ENCODE results near the gene OPTC. TPM values are rescaled to one million over a fixed set of nuclear protein-coding genes. Genes with fewer than 3 reads are reported as not detected.
A peak's percentile ranks its signal among the peaks of the same experiment; 100 is the strongest.
"Not testable (repeated sequence)": the region's sequence is repeated elsewhere in the genome, so short reads cannot be mapped to it uniquely, and the experiment has no call there.

Gene OPTC, protein sequence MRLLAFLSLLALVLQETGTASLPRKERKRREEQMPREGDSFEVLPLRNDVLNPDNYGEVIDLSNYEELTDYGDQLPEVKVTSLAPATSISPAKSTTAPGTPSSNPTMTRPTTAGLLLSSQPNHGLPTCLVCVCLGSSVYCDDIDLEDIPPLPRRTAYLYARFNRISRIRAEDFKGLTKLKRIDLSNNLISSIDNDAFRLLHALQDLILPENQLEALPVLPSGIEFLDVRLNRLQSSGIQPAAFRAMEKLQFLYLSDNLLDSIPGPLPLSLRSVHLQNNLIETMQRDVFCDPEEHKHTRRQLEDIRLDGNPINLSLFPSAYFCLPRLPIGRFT
- not detected in 2 replicates for total RNA-seq
- long read RNA-seq, result 0 reads

DNA sequence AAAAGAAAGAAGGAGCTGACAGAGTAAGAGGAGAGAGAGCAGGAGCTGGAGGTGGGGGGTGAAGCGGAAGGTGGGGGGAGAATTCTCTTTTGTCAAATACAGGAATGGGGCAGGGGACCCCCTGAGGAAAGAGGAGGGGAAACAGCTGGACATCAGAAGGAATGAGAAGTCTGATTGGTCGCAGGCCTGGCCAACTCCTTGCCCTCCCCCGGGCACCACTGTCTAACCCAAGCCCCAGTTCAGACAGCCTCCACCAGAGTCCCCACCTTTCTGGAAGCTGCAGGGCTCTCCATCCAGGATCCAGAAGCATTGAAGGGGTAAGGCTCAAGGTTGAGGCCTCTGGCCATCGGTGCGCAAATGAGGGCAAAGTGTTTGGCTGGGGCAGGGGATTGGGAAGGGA lies at the start of gene OPTC:
Gene OPTC, plus strand, starts transcription at position 253 of the 400 bp plus-strand sequence. CDS start 1,853 bp downstream, outside the sequence.
- DNase-seq (ENCODE audit: extremely low spot score, unreplicated experiment), result no peak
- H3K9me3 Mint-ChIP-seq (ENCODE audit: unreplicated experiment), result no peaks in the 10 kb centered on the region
- H3K27ac Mint-ChIP-seq (ENCODE audit: unreplicated experiment), result no peak within 1 kb of the TSS
- peaks cover 16% of the 10 kb centered on the region for H3K27me3 Mint-ChIP-seq (ENCODE audit: unreplicated experiment)
- no peaks in the 10 kb centered on the region for H3K4me1 Mint-ChIP-seq (ENCODE audit: unreplicated experiment)
- no peak within 1 kb of the TSS for H3K4me3 Mint-ChIP-seq (ENCODE audit: unreplicated experiment)
- TF ChIP-seq, protein P1, sequence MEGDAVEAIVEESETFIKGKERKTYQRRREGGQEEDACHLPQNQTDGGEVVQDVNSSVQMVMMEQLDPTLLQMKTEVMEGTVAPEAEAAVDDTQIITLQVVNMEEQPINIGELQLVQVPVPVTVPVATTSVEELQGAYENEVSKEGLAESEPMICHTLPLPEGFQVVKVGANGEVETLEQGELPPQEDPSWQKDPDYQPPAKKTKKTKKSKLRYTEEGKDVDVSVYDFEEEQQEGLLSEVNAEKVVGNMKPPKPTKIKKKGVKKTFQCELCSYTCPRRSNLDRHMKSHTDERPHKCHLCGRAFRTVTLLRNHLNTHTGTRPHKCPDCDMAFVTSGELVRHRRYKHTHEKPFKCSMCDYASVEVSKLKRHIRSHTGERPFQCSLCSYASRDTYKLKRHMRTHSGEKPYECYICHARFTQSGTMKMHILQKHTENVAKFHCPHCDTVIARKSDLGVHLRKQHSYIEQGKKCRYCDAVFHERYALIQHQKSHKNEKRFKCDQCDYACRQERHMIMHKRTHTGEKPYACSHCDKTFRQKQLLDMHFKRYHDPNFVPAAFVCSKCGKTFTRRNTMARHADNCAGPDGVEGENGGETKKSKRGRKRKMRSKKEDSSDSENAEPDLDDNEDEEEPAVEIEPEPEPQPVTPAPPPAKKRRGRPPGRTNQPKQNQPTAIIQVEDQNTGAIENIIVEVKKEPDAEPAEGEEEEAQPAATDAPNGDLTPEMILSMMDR (IDR thresholded peaks at IDR 0.05), result no peak
- no peaks in the 10 kb centered on the region for H3K36me3 Mint-ChIP-seq (ENCODE audit: unreplicated experiment)

DNA sequence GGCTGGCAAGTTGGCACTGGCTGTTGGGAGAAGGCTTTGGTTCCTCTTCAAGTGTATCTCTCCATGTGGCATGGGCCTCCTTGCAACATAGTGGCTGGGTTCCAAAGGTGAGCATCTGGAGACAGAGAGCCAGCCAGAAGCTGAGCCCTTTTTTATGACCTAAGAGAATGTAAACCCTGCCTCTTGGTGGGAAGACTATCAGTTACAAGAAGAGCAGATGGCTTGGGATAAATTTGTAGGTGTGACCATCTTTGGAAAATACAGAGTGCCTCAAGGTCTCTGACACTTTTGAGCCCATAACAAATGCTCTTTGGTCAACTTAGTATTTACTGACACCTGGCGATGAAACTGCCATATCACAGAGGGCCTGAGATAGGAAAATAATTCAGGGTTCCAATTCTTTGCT lies 49.8 kb upstream of the OPTC start:
- H3K4me3 Mint-ChIP-seq (ENCODE audit: unreplicated experiment), result no peak overlapping the region
- H3K36me3 Mint-ChIP-seq (ENCODE audit: unreplicated experiment), result no peaks in the 10 kb centered on the region
- H3K4me1 Mint-ChIP-seq (ENCODE audit: unreplicated experiment), result peaks cover 36% of the 10 kb centered on the region
- no peak for DNase-seq (ENCODE audit: extremely low spot score, unreplicated experiment)
- TF ChIP-seq, protein P1 (IDR thresholded peaks at IDR 0.05), result no peak
- H3K9me3 Mint-ChIP-seq (ENCODE audit: unreplicated experiment), result no peaks in the 10 kb centered on the region
- H3K27me3 Mint-ChIP-seq (ENCODE audit: unreplicated experiment), result no peaks in the 10 kb centered on the region
- H3K27ac Mint-ChIP-seq (ENCODE audit: unreplicated experiment), result no peak overlapping the region

DNA sequence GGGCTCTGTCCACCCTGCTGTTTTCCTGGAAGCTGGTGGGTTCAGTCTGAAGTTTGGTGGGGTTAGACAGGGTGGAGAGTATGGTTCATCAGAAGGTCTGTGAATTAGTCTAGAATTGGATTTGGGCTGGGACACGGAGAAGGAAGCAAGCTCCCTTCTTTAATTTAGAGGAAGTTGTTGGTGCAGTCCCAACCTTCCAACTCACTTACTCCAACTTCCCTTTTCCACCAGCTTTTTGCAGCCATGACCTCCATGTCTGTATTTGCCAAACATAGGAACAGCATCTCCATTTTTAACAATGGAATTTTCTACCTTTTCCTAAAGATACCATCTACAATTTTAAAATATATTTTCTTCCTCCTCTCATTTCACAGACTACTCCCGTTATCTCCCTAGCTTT lies 46.8 kb upstream of the OPTC start:
- TF ChIP-seq, protein P1 (IDR thresholded peaks at IDR 0.05), result no peak
- DNase-seq (ENCODE audit: extremely low spot score, unreplicated experiment), result no peak

DNA sequence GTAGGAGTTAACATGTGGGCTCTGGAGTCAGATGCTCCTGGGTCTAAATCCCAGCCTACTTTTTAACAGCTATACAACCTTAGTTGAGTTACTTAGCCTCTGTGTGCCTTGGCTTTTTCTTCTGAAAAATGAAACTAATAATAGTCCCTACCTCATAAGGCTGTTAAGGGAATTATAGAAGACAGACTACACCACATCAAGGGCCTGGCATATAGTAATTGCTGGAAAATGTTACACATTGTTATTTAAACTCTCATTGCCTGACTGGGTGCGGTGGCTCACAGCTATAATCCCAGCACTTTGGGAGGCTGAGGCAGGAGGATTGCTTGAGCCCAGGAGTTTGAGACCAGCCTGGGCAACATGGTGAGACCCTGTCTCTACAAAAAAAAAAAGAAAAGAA lies 46.4 kb upstream of the OPTC start:
- H3K4me3 Mint-ChIP-seq (ENCODE audit: unreplicated experiment); H3K9me3 Mint-ChIP-seq (ENCODE audit: unreplicated experiment); DNase-seq (ENCODE audit: extremely low spot score, unreplicated experiment); H3K27ac Mint-ChIP-seq (ENCODE audit: unreplicated experiment); H3K36me3 Mint-ChIP-seq (ENCODE audit: unreplicated experiment); H3K27me3 Mint-ChIP-seq (ENCODE audit: unreplicated experiment): not testable (repeated sequence)
- peaks cover 45% of the 10 kb centered on the region for H3K4me1 Mint-ChIP-seq (ENCODE audit: unreplicated experiment)

More for the DNA sequence above, 46.8 kb upstream of the OPTC start:
- Mint-ChIP-seq H3K27ac (ENCODE audit: unreplicated experiment) (no peak overlapping the region), H3K36me3 (ENCODE audit: unreplicated experiment) (no peaks in the 10 kb centered on the region), H3K27me3 (ENCODE audit: unreplicated experiment) (no peaks in the 10 kb centered on the region), H3K4me3 (ENCODE audit: unreplicated experiment) (no peak overlapping the region), H3K4me1 (ENCODE audit: unreplicated experiment) (peaks cover 40% of the 10 kb centered on the region), H3K9me3 (ENCODE audit: unreplicated experiment) (no peaks in the 10 kb centered on the region)

DNA sequence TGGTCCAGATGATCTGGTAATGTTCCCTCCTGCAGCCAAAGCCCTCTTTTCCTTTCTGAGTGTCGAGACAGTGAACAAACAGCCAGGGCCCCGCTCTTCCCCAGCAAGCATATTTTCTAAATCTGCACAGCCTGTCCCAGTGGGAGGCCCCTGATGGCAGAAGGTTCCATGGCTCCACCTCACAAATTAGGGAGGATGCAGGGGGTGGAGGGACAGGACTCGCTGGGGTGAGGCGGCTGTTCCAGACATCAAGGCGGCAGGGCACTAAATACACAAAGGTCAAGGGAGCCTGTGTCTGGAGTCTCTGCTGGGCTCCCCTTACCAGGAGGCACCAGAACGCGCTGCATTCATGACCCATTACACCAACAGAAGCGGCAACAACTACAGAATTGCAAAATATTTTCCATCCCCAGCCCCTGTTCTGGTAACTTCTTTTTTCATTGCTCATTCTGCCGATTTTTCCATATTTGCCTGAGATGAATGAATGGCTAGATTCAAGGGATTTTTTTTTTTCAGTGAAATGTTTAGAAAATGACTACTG lies 45.4 kb upstream of the OPTC start:
- no peaks in the 10 kb centered on the region for H3K27me3 Mint-ChIP-seq (ENCODE audit: unreplicated experiment)
- no peaks in the 10 kb centered on the region for H3K9me3 Mint-ChIP-seq (ENCODE audit: unreplicated experiment)
- no peaks in the 10 kb centered on the region for H3K36me3 Mint-ChIP-seq (ENCODE audit: unreplicated experiment)
- no peak for DNase-seq (ENCODE audit: extremely low spot score, unreplicated experiment)
- no peak overlapping the region for H3K4me3 Mint-ChIP-seq (ENCODE audit: unreplicated experiment)
- peak overlapping the region; percentile 54 for H3K27ac Mint-ChIP-seq (ENCODE audit: unreplicated experiment)
- TF ChIP-seq, protein P1 (IDR thresholded peaks at IDR 0.05), result no peak
- H3K4me1 Mint-ChIP-seq (ENCODE audit: unreplicated experiment), result peaks cover 54% of the 10 kb centered on the region
